GM19455 (cell line): ENCODE measurements around the gene IL22RA2.

ENCODE experiments used
- ATAC-seq: cut with Tn5 transposase; IDR thresholded peaks from one replicate; pipeline ENCODE4 v1.9.1; 2021; ENCODE audit not compliant: unreplicated experiment

IL22RA2 gene

DNA sequence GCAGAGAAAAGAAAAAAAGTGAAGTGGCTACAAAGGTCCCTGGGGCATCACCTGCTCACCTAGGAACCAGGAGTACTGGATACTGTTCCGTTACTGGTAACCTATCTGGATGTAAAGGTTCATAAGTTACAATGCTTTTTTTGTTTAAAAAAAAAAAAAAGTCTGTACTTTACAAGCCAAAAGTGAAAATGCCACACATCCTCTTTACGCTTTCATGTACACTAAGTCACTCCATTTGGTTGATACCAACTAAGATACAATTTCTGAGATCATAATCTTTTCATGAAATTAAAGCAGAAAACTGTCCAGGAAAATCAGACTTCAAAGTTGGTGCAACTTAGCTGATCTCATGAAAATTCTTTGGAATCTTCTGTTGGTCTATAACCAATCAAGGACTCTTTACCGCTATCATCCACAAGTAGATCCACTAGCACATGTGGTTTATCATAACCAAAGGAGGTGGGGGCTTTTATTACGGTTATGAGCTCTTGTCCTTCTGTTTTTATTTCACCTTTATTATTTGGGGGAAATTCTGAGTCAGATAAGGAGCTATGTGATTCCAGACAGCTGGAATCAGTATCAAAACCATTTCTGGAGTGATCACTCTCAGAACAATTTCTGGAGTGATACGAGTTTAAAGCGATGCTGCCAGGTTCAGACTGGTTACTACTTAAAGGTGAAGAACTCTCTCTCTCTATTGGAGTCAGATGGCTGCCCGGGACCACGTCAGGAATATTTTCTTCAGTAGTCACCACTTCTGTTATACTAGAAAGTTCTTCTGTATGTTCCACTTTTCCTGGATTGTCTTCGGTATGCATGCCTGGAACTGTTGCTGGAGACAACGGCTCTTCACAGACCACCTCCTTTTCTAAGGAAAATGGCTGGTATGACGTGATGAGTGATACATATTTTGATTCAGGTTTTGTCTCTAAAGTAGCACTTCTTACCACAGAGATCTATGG, 24.5 kb upstream of the IL22RA2 start:
- ATAC-seq, result no peak

DNA sequence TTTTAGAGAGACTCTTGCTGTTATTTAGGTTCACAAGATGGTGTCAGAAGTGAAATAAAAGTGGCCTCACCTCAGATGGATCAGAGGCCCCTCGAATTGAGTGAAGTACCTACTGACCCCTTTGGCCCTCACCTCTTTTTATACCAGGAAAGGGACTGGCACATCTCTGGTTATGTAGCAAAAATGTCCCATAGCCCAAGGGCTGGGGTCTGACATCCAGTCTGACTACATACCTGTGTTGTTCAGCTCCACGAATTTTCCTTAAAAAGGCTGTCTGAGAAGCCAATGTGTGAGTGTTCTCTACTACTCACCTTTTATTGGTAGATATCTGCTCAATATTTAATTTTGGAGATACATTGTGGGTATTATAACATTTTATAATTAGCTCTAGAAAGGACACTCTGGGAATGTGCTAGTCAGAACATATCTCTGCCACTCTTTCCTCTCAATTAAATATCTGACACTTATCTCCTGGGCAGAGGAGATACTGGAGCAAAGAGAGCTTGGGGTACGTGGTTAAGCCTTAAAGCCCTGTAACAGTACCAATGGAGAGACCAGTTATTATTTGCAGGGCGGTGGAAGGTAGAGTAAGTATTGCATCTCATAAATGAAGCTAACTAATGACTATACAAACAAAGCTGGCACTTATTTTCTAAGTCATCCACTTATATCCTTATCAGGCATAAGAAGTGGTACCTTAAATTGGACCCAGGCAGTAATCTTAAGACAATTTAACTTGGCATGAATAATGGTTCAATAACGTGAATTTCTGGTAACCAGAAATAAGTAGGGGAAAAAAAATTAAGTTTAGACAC, 20.0 kb upstream of the IL22RA2 start:
- ATAC-seq, result no peak

DNA sequence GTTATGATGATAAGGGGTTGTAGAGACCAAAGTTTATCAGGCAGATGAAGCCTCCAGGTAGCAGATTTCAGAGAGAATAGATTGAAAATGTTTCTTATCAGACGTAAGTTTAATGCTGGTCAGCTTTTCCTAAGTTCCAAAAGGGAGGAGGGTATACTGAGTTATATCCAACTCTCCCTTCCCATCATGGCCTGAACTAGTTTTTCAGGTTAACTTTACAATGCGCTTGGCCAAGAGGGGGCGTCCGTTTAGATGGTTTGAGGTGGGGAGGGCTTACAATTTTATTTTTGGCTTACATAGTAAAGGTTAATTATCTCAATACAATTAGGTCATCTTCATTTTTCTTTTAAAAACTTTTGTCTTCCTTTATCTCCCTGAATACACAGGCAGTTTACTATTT, 19.4 kb upstream of the IL22RA2 start:
- no peak for ATAC-seq

DNA sequence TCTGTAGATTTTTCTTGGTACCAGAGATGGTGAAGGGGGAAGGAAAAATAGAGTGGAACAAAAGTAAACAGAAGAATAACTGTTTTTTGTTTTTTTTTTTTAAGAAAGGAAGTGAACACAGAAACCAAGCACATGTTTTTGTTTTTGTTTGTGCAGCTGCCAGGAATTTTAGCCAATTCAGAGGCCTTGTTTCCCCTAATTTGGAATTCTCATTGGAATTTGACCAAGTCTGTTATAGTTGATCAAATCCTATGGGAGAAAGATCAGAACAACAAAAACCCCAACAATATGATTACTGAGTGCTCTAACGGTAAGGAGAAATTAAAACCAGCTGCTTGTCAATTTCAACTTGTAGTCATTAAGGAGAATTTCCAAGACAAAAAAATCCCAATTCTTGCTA, 18.2 kb upstream of the IL22RA2 start:
- no peak for ATAC-seq

DNA sequence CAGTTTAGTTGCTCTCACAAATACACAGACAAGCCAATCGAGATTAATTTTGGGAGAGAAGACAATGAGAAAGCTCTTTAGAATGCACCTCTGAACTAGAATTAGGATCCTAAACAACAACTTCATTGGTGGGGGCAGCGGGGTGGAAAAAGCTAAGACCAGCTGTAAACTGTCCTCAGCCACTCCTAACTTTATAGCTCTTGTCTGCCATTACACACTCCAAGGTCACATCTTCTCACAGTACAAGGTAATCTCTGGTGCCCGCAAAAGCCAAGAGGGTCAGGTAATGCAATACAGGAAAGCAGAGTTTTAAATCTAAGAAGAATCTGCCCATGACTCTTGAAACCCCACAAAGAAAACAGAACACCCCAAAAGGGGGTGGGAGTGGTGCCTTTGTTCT, 17.8 kb upstream of the IL22RA2 start:
- ATAC-seq, result no peak

DNA sequence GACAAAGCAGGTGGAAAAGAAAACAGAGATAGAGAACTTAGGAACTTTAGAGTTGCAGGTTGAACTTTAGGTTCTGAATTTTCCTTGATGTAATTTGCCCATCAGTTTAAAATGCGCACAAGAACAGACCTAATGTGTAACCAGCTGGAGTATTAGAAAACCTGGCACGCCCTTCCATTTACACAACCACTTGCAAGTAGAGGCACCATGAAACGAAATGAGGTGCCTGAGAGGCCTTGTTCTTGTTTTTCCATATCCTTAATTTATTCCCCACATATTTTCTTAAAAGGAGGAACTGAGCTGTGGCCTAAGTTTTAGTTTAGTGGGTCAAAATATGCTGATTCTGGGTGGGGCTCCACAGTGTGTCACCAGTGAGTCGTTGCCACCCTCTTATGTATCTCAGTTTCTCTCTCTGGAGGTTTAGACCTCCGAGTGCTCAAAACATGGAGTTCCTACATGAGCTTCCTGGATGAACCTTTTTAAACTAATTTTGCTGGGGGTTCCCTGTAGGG, 17.2 kb upstream of the IL22RA2 start:
- no peak for ATAC-seq

DNA sequence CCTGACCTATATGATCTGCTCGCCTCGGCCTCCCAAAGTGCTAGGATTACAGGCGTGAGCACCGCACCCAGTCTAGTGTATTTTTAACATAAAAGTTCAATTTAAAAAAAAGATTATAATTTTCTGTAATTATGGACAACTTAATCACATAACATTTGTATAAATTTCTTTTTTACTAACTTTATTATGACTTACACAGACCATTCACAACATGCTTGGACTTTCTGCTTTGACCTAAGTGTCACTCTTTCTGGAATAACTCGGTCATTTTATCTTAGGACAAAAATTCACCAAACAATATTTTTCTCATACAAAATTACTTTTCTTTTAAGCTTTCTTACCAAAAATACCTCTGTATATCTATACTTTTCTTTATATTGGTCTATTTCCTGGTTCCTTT, 15.4 kb upstream of the IL22RA2 start:
- no peak for ATAC-seq

DNA sequence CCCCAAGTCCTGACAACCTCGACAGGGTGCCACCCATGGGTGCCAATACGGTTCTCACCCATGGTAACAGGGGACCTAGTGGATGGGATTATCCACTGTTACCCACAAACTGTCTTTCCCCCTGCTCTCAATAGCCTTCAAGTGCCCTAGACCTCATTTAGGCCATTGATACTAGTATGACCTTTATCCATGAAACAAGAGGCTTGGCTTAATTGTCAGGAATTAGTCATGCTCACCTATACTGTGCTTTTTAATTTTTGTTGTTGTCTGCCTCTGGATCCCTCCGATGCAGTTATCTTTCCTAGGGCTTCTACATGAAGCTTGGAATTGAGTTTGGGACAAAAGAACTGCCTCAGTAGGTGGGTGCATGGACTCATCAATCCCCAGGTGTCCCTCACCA, 11.8 kb upstream of the IL22RA2 start:
- ATAC-seq, result no peak

DNA sequence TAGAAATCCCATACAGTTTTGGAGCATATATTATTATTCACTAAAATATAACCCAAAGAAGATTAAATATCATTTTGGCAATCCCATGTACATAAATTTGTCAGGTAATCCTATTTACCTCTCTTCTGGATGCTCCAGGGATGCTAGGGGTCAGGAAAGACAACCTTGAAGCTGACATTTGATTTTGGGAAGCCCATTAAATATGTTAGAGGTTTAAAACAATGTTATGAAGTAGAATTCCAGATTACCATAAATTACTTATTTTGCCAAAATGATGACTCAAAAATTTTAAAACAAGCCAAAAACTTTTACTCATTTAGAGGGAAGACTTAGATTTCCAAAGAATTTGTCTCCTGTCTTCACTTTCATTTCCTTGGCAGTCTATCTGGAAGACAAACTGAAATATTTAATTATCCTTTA, 9.2 kb upstream of the IL22RA2 start:
- ATAC-seq, result no peak

DNA sequence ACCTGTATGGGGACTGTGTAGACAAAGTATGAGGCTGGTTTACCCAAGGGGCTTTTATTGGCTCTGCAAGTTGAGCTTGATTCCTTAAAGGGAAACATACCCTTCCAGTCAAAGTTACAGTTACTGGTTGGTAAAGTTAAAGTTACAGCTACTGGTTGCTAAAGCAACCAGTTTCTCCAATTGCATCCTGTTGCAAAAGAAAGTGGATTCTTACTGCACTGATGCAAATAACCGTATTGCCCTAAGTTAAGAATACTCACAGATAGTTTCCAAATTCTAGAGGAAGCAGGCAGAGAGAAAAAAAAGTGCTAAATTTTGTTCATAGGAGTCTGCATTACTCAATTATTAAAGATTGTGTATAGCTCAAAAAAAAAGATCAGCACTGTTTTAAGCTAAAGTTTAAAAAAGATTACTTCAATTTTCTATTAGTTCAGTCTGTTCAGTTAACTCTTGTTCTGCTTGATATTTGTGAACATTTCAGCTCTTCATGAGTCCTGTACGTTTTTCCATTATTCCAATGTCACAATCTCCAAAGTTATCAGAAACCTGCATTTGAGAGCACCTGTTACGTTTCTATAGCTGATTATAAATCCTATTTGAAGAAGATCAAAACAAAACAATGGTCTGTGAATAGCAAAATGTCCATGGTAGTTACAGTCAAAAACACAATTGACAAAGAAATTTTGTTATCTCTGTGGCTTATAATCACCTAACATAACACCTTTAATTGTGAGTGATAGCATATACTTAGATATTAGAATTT, 8.6 kb upstream of the IL22RA2 start:
- ATAC-seq, result no peak

DNA sequence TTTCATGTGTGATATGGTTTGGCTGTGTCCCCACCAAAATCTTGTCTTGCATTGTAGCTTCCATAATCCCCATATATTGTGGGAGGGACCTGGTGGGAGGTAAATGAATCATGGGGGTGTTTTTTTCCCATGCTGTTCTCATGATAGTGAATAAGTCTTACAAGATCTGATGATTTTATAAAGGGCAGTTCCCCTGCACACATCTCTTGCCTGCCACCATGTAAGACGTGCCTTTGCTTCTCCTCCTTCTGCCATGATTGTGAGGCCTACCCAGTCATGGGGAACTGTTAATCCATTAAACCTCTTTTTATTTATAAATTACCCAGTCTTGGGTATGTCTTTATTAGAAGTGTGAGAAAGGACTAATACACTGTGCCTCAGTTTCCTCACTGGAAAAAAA, 4.2 kb upstream of the IL22RA2 start:
- ATAC-seq, result no peak

DNA sequence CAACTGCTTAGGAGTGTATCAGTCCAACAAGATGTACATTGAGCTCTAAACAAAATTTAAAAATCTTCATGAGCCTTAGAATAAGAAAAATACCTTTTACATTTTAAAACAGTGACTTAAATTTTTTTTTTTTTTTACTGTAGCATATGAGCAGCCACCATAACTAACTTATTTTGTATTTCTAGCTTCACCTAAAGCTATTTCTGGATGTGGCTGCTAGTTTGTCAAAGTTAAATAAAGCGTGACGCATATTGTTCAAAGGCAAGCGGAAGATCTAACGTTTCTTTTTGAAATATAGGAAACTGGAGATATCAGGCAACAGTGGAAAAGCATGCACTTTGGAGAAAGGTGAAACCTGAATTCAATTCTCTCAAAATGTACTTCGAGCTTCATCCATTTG, 3.3 kb upstream of the IL22RA2 start:
- no peak for ATAC-seq

DNA sequence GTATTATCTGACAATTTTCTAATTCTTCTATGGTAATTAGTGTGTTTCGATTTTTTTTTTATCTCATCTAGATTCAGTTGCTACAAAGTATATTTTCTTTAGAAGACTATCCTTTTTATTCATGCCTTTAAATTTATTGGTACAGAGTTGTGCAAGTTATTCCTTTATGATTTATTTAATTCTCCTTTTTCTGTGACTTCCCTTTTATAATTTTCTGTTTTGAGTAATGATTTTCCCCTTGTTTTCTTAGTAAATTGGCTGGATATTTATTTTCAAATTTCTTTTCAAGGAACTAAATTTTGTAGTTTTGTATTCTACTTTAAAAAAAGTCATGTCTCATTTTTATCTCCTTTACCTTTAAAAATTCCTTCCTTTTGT, 2.4 kb upstream of the IL22RA2 start:
- ATAC-seq, result no peak

DNA sequence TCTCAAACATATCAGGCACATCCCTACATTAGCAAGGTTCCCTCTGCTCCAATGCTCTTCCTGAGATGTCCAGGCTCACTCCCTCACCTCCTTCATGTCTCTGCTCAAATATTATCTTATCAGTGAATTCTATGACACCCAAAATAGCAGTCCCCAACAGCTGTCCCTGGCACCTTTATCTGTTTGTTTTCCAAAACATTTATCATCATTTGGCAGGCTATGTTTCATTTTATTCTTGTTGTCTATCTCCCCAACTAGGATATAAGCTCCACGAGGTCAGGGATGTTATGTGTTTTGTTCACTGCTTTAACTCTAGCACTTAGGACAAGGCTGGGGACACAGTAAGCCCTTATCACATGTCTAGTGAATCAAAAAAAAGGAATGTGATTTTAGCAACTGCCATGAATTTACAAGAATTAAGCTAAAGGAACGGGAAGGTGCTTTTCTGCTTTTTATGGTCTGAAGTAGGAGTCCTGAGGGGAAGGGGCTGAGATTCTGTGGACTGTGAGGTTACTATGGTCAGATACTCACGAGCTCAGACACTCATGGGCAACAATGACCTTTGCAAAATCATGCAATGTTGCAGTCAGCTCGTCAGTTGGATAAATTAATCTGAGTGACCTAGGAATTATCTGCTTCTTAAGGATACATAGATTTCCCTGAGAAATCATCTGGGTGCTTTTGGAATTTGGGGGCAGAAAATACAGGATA, 1.9 kb upstream of the IL22RA2 start:
- ATAC-seq, result no peak

DNA sequence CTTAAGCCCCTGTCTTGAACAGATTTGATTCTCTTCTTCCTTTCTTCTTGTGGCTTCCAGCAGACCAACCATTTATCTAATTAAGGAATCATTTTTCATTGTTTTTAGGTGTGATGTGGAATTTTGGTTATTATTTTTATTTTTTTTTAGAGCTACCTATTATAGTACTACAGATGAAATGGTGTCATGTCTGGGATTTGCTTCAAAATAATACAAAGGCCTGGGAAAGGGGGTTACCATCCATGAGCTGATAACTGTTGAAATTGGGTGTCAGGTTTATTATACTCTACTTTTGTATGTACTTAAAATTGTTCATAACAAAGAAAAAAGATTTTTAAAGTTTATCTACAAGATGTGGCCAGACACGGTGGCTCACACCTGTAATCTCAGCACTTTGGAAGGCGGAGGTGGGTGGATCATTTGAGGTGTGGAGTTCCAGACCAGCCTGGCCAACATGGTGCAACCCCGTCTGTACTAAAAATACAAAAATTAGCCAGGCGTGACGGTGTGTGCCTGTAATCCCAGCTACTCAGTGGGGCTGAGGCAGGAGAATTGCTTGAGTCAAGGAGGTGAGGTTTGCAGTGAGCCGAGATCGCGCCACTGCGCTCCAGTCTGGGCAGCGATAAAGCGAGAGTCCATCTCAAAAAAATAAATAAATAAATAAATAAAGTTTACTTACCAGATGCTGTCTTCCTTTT, 561 bp downstream of the IL22RA2 start:
- ATAC-seq, result no peak

DNA sequence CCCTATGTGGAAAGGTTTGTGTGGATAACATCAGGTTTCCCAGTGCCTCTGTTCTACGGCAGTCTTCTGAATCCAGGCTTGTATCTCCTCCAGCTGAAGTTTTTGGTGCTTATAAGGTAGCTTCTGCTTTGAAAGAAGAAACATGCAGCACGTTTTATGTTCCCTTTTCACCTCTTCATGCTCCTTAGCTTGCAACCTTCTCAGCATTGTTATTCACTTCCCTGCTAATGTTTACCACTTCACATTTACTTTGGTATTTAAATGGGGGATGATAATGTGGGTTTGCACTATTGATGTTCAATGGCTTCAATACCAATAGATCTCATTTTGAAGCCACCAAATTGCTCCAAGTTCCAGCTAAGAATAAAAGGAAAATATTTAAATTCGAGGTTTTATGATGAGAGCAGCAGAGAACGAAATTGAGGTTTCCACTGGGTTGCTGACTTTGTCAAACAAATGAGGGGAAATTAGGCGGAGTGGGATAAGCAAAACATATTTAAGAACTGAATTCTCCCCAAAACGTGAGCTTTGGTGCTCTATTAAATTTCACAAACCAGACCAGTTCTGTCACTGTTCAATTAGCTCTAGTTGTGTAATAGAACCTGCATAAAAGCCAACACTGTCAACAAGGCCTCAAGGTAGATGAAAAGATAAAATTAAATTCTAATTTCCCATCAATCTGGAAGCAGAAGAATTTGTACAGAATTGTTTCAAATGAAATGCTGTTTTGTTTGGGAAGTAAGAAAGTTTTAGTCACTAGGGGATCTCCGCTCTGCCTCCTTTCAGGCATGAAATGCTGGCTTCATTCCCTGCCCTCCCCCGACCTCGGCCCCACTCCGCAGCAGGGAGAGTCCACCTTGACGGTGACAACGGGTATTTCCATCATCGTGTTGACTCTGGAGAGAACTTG, 1.4 kb downstream of the IL22RA2 start:
- no peak for ATAC-seq

DNA sequence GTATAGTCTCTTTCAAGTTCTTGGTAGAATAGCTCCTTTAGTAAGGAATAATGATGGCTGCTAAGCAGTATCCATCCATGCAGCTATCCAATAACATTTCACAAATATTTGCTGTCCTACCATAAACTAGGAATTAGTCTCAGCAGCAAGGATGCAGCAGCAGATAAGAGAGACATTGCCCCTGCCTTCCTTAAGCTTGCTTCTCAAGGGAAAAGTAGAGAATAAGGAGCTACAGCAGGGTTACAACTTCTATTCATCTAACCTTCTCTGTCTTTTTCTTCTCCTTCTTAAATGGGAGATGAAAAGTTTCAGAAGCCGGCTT, 2.4 kb downstream of the IL22RA2 start:
- no peak for ATAC-seq

DNA sequence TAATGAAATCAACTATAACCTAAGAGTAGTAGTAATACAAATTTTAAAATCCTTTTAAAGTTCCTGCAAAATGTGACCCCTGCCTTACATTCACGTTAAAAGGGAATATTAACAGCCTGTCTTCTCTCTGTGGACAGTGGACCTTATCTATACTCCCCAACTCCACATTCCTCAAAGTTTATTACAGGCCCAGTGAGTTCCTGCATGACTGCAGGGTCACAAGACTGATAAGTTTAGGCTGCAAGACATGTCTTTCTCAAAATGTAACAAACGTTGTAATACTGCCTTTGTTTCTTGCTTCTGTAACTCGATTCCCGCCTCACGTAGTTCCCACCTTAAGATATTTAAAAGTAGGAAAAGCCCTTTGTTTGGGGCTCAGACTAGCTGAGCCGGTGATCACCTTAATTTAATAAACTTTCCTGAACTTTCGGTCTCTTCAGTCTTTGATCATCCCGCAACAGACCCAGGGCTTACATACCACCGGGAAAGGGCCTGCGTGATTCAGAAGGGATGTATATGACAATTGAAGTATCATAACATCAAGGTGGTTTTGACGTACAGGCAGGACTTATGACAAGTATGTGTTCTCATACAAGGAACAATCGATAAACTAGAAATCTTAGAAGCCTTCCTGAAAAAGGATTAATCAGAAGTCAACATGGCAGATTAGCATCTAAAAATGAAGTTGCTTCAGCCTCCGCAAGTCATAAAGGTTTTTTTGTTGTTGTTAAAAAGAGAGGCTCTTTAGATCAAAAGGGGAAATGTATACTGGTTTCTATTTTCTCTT, 3.0 kb downstream of the IL22RA2 start:
- ATAC-seq, result no peak
